Forelimb muscle (tissue), 1 donor: ENCODE data around the gene MAPK8. TPM values are rescaled to one million over a fixed set of nuclear protein-coding genes. Genes with fewer than 3 reads are reported as not detected.
"Not testable (repeated sequence)": the region's sequence is repeated elsewhere in the genome, so short reads cannot be mapped to it uniquely, and the experiment has no call there.

Source experiments
- DNase-seq: peaks from one replicate; pipeline ENCODE4 v3.0.0-alpha.2; 2013; ENCODE audit warnings: low read depth
- polyA plus RNA-seq: library from polyadenylated mRNA; unstranded; fragments of 120-200 nt; gene quantifications from one replicate; pipeline ENCODE4 v1.2.1, GENCODE V29; 2013; ENCODE audit not compliant: insufficient read length

Gene MAPK8
- polyA plus RNA-seq, 1 donor, result 39.1 TPM

DNA sequence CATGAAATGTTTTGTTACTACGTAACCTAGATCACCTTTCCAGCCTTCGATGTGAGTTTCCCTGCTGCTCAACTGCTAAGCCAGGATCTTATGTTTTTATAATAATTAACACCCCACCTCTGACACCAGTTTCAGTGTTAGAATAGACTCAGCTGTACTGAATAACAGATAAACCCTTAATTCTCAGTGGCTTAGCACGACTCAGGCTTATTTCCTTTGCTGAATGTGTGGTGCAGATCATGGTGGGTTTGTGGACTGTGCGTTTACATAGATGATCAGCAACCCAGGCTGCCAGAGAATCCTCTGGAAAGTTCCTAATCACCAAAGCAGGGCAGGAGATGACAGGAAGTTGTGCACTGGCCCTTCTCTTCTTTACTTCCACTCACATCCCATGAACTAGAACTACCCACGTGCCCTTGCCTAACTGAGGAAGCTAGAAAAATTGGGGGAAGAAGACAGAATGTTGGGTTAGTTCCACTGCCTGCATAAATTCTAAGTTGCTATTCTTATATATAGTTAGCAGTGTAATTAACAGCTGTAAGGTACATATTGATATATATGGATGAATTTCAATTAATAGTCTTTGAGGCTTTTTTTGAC is 111.8 kb downstream of the MAPK8 start:
- no peak for DNase-seq

DNA sequence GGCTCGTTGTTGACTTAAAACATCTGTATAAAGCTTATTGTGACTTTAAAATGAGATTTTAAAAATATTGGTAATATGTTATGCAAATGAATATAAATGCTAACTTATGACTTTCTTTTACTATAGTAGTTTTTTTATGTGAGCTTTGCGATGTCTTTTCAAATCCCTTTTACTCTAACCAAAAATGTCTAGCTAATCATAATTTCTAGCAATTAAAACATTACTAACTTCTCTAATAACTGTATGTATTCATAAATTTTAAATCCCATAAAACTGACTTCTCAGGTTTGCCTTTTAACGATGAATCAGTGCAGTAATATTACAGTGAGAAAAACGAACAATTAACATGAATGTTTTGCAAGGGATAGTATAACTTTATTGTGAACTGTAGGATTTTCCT is 113.2 kb downstream of the MAPK8 start:
- no peak for DNase-seq

DNA sequence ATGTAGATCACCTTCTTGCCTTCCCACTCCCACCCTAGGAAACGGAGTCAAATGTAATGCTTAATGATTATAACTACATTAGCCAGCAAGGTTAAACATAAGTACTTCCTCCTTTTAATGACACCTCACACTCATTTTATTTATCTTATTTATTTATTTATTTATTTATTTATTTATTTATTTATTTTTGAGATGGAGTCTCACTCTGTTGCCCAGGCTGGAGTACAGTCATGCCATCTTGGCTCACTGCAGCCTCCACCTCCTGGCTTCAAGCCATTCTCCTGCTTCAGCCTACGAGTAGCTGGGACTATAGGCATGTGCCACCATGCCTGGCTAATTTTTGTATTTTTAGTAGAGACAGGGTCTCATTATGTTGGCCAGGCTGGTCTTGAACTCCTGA is 115.4 kb downstream of the MAPK8 start:
- DNase-seq, result not testable (repeated sequence)

DNA sequence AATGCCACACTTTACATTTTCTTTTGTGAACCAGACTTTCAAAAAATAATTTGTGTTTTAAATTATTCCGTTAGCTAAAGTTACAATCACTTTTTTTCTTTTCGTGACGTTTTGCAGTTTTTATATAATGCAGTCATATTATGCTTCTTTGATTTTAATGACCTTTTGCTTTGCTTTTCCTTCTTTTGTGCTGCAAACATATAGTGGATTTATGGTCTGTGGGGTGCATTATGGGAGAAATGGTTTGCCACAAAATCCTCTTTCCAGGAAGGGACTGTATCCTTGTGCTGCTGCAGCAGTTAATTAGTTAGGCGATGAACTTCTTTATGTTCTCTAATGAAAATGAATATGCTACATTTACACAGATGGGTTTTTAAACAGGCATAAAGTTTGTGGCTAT is 117.4 kb downstream of the MAPK8 start:
- DNase-seq, result no peak

DNA sequence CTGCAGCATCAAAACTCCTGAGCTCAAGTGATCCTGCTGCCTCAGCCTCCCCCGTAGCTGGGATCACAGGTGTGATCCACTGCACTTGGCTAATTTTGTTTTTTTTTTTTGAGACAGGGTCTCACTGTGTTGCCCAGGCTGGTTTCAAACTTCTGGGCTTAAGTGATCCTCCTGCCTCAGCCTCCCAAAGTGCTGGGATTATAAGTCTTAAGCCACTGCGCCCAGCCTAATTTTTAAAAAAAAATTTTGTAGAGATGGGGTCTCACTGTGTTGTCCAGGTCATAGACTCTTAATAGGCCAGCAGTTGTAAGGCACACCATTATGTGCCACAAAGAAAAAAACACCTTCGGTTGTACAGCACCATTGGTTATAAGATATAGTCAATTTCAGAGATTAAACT is 122.4 kb downstream of the MAPK8 start:
- no peak for DNase-seq

DNA sequence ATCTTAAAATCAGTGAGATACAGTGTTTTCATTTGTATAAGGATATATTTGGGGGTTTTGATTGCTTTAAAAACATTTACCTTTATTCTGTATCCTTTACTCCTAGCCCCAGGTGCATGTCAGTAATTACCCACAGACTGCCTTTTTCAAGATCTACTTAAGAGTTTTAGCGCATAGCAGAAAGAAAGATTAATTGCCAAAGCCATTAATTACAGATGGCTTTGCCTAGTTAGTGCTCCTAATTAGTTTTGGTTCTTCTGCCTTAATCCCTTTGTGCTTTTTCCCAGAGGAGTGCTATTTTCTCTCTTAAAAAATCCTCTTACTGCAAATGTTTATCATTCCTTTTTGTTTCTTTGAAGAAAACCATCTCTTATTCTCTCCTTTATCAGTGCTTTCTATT is 122.8 kb downstream of the MAPK8 start:
- no peak for DNase-seq

DNA sequence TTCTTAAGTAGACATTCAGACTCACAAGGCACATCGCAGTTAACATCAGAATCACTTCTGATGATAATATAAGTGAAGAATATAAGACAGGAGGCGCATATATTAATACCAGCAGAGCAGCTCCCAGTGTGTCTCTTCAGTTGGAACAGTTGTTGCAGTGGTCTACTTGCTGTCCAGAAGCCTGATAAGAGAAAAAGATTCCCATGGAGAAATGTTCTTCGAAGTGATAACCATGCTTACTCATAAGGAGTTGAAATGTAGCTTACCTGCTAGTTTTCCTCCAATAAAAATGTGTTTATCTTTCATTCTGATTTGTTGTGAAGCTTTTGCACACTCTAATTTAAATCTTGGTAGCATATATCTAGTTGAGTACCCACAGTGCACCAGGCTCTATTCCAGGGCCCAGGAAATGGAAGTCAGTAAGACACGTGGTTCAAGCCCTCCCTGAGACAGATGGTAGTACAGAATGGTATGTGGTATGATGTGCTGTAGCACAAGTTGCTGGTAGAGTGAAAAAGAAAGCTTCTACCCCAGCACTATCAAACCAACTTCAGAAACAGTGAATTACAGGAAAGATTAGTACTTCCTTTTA is 124.0 kb downstream of the MAPK8 start:
- DNase-seq, result no peak

DNA sequence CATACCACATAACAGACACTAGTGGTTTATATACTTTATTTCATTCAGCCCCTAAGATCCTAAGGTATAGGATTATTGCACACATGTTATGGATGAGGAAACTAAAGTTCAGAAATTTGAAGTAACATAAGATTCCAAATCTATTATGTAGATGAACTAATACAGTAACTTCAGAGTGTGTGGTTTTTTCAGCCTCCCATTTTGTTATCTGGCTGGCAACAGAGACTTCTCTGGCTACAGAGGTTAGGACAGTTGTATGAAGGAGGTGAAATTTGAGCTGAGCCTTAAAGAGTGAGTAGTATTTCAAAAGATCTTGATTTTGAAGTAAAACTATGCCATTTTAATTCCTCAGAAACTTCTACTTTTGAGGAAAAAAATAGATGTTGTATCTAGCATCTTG is 125.4 kb downstream of the MAPK8 start:
- DNase-seq, result no peak

DNA sequence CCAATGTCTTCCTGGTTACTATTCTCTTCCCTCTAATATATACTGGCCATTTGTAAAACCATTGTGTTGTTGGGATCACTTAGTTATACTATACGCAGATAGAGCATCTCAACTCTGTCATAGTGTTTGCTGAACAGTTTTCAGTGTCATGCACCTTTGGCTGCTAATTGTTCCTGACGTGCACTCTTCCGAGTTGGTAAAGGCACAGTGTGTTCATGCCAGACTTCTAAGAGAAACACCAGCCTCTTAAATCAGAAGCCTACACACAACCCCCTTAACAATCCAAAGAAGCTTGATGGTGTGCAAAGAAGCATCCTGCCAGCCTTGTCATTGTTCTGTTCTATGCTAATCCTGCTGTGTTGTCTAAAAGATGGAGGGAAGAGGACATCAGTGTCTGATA is 131.1 kb downstream of the MAPK8 start:
- no peak for DNase-seq

DNA sequence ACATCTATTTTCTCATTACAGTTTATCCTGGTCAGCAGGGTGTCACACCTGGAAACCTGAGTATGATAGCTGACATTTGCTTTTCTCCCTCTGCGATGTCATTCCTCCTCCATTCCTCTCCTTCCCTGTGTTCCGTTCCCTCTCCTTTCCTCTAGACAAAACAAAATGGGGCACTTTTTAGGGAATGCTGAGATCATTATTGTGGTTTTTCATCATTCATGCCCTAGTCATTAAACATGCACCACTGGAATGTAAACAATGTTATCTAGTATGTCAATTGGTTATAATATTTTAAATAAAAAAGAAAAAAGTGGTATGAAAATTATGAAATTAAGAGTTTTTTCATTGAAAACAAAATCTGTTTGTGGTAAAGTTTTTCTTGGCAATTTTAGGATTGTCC is 132.6 kb downstream of the MAPK8 start:
- no peak for DNase-seq

DNA sequence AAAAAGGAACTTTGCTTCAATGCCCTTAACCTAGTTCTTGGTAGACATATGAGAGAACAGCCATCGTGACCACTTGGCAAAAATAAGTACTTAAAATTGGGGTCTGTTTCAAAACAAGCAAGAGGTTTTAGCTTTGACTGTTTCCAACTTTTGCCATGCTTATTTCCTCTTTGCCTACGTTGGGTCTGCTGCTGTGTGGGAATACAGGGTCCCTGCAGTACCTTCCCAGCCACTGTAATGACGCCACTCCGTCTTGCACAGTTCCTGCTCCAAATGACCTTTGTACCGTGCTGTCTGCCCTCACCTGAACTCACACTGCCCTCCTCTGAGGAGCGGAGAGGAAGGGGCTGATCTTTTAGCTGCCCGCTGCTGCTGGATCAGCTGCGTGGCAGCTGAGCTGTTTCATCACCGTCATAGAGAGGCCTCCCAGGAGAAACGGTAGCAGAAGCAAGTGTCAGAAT is 133.1 kb downstream of the MAPK8 start:
- peak; percentile 4 for DNase-seq

DNA sequence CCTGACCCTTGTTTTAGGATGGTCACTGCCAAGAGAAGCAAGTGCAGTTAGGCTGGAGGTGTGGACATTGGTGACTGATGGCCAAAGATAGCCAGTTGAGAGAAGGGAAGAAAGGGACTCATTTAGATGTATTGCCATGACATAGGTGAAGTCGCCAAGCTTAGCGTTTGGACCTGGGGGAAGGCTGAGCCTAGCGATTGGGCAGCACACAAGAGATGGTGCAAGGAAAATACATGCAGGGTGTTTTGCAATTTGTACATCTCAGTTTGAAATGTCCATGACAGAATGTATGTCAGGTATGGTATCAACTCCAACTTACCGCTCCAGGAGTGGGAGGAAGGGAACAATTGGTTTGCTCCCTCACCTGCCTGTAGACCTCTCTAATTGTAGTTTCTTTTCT is 134.3 kb downstream of the MAPK8 start:
- no peak for DNase-seq

DNA sequence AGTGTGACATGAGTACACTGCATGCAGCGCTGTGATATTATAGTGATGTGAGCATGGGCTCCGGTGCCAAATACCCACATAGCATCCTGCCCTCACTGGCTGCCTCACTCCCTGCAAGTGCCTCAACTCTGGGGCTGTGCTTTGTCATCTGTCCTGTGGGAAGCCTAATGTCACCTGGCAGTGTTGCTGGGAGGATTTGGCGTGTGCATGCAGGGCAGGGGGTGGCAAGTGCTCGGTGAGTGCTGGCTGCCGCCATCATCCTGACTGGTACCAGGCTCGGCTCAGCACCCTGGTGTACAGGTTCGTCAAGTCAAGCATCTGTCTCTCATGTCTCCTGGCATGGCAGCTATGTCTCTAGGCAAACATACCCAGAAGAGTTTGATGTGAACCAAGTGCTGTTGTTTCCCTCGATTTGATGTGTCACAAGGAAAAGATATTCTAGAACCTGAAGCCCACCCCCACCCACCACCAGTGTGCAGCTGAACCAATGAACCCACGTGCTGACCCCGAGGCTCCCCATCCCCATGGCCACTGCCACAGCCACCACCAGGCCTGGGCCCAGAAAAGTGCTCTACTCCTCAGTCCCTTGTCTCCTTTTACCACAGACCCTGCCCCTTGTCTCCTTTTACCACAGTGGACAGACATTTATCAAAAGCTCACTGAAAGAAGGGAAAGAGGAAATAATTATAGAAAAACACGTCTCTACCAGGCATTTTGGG is 135.8 kb downstream of the MAPK8 start:
- no peak for DNase-seq

DNA sequence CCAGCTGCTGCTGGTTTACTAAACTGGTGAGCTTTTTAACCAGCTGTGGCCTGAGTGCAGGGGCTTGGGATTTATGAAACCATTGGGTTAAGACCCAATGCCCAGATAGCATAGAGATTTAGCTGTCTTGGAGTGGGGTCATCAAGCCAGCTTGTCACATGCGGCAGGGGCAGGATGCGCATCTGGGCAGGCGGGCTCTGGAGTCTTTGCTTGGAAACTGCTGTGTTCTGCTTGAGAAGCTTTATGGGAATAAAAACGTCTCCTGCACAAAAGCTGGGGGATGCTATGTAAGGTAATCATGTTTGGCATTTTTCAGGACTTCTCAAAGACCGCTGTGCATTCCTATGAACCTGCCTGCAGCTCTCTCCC is 136.3 kb downstream of the MAPK8 start:
- no peak for DNase-seq

DNA sequence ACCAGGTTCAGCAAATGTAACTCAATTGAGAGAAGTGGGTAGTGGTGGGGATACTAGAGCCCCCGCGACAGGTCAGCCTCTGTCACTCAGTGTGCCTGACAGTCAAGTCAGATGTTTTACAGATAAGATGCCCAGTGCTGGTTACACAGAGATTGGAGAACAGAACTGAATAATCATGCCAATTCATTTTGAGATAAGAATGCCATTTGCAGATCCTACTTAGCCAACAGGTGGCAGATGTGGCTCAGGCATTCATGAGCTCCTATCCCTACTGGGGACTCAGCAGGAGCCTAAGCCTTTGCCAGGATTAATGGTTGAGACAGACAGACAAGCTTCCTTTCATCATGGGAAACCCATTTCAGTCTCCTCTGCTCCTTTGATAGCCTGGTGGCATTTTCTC is 137.8 kb downstream of the MAPK8 start:
- DNase-seq, result no peak

DNA sequence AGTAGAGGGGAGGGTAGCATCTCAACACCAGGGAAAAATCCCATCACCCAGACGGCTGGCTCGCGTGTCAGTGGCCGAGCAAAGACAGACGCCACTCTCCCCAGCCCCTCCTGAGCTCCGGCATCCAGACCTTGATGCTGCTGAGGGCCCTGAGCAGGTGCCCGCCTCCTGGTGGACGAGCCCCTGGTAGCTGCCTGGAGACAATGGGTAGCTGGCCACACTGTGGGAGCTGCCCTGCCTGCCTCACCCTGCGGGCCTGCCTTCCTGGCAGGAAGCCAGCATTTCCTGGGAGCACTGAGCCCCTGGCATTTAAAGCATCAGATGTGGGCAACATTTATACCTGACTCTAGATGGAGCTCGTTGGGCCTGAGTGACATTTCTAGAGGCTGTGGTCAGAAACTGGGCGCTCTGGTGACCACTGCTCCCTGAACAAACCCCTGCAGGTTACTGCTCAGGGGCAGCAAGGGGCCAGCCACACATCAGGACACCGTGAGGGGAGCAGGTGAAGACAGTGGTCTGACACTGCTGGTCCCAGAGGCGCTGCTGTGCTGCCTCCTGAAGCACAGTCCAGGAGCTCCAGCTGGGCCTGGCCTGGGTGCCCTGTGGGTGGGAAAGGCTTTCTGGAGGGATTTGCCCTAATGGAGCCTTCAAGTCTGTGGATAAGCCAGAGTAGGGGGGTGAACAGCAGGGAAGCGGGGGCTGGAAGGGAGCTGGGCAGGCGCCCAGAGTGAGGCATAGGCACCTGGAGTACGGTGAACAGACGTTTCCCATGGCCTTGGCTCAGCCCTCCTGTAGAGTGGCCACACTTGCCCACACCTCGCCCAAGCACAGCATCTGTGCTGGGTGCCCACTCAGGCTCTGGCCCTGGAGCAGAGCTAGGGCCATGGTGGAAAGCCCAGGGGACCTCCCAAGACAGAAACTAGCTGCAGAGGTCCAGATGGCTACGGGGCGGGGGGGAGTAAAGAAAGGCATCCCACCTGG is 138.7 kb downstream of the MAPK8 start:
- no peak for DNase-seq

DNA sequence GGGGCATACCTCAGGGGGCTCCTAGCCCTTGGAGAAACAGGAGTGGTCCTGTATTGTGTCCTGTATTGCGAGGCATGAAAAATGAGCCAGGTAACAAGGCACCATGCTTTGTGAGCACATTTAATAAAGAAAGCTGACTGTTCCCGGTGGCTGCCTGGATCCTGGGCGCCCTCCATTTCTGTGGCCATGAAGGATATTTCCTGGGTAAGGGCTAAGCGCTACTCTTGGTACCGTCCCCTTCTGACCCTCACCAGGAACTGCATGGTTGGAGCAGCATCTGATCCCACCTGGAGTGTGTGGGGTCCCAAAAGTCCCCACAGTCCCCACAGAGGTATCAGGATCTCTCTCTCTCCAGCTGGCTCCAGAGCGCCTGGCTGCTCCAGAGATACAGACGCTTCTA is 139.5 kb downstream of the MAPK8 start:
- DNase-seq, result no peak

DNA sequence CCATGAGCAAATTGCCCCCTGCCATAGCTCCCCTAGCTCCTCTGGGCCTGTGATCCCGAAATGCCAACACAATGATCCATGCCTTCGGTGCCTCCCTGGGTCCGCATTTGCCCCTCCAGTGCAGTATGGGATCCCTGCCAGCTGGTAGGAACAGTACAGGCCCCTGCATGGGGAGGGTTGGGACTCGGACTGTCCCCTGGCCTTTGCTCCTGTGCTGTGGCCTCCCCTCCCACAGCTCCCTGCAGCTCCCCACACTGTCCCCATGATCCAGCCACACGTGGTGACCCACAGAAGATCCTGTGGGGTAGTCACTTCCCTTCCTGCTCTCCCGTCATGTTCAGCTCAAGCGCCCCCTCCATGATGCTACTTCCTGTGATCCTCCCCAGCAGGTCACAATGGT is 140.3 kb downstream of the MAPK8 start:
- no peak for DNase-seq

DNA sequence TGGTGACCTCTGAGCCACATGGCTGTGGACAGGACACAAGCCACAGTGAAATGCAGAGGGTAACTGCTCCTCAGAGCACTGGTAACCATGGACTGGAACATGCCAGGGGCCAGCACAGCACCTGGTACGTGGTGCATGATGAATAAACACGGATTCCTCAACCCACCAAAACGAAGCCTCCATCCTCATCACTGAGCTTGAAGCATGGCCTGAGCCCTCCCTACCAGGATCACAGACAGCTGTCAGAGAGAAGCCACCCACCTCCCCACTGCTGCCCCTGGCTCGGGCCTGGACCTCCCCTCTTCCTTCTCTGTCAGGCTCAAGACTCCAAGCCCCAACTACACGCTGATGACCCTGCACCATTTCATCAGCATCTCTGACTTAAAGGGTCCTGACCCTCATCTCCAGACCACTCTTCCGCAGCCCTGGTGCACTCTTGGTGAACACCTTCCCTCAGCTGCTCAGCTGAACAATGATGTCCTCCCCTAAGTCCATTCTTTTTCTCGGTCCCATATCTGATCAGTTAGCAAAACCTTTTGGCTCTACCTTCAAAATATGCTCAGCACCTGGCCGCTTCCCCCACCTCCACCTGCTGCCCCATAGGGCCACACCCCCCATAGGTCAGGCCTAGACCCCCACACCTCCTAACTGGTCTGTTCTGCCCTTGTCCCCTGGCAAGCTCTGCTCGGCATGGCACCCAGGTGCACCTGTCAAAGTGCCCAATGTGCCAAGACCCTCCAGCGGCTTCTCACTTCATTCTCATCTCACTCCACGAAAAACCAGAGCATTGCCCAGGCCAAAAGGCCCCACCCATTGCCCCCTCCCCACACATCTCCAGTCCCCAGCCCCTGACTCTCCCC is 141.1 kb downstream of the MAPK8 start:
- DNase-seq, result no peak

DNA sequence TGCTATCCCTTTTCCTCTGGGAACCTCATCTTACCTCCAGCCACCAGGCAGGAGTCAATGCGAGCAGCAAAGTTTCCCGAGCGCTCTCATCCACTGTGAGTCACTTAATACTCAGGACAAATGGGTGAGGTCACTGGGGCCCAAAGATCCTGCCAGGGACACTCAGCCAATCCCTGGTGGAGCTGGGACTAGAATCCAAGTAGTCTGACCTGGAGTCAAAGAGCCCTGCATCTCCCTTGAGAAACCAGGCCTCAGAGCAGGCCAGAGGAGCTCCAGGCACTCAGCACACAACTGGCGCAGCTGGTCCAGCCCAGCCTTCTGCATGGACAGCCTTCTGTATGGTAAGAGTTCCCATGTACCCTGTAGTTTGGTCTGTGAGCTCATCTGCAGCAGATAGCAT is 142.3 kb downstream of the MAPK8 start:
- no peak for DNase-seq

DNA sequence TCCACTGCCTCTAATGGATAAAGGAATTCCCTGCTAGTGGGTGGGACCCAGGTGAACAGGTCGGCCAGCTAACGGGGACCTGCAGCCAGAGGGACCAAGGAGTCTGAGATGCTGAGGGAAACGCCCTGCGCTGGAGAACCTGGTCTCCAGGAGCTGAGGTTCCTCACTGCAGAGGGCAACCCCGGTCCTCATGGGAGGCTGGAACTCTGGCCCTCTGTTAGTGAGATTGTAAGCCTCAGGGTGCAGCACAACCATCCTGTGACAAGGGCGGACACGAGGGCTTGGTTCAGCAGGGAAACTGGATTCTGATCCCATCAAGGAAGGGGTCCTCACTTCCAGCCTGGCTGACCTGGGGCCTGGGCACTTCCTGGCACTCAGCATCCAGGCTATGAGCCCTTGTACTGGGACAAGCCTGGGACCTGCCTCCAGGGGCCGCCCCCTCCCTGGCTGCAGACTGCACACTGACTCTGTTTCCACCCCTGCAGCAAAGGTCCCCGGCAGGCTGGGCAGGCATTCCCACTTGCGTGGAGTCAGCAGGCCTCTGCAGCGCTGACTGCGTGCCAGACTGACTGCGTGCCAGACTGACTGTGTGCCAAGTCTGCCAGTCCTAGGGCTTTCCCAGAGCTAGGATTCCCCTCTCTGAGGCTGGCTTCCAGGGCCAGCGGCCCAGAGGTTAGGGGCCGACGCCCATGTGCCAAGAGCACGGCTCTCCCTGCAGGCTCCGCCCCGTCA is 143.2 kb downstream of the MAPK8 start:
- no peak for DNase-seq
